ENCODE measurements around the gene SETD1B. TPM values are rescaled to one million over a fixed set of nuclear protein-coding genes. Genes with fewer than 3 reads are reported as not detected.
"Not testable (repeated sequence)": the region's sequence is repeated elsewhere in the genome, so short reads cannot be mapped to it uniquely, and the experiment has no call there.

Gene SETD1B
- total RNA-seq, 1 experiment from 2014 or later = 23.8 TPM

GRCh38 chr12:121789800-121790728 is 13.7 kb upstream of the SETD1B start:
- Histone ChIP-seq H3K27ac (ENCODE audit: low read depth, low read length, poor library complexity, severe bottlenecking) (no peak overlapping the region), H3K36me3 (ENCODE audit: insufficient read depth, low read length, poor library complexity, severe bottlenecking) (no peaks in the 10 kb centered on the region), H3K27me3 (replicated peaks; ENCODE audit: insufficient read depth, low read depth, low read length, poor library complexity) (no peaks in the 10 kb centered on the region), H3K9me3 (ENCODE audit: low read depth, low read length, poor library complexity, severe bottlenecking) (no peaks in the 10 kb centered on the region), H3K4me1 (ENCODE audit: insufficient read depth, low read length, poor library complexity, severe bottlenecking) (peaks cover 13% of the 10 kb centered on the region), H3K4me3 (ENCODE audit: low read depth, low read length, poor library complexity, severe bottlenecking) (no peak overlapping the region)
- ChIA-PET CTCF (no interaction called here), POLR2A (ENCODE audit: low non-redundant PET) (no interaction called here)
- intact Hi-C loops (cut with micrococcal nuclease; ENCODE audit: unreplicated experiment) = loop anchor here (5.0 kb wide), 1 partner anchor 93 kb away; no protein-coding TSS in a partner anchor
- no TSS peak for BruUV-seq (replicated peaks)
- TF ChIP-seq EZH2 (IDR thresholded peaks at IDR 0.05; ENCODE audit: borderline replicate concordance, low read depth, low read length, poor library complexity, severe bottlenecking) (no peak), CTCF (conservative IDR thresholded peaks at IDR 0.05; ENCODE audit: low read depth, low read length) (no peak)
- no peak for DNase-seq (ENCODE audit: low spot score)

- H3K36me3 ChIP-seq (ENCODE audit: insufficient read depth, low read length, poor library complexity, severe bottlenecking); H3K9me3 ChIP-seq (ENCODE audit: low read depth, low read length, poor library complexity, severe bottlenecking); H3K27ac ChIP-seq (ENCODE audit: low read depth, low read length, poor library complexity, severe bottlenecking); H3K27me3 ChIP-seq (replicated peaks; ENCODE audit: insufficient read depth, low read depth, low read length, poor library complexity); BruUV-seq (replicated peaks); DNase-seq (ENCODE audit: low spot score); CTCF ChIA-PET; H3K4me3 ChIP-seq (ENCODE audit: low read depth, low read length, poor library complexity, severe bottlenecking): not testable (repeated sequence)
- H3K4me1 ChIP-seq (ENCODE audit: insufficient read depth, low read length, poor library complexity, severe bottlenecking) = peaks cover 13% of the 10 kb centered on the region
- intact Hi-C loops (cut with micrococcal nuclease; ENCODE audit: unreplicated experiment) = loop anchor here (5.0 kb wide), 1 partner anchor 93 kb away; no protein-coding TSS in a partner anchor
- POLR2A ChIA-PET (ENCODE audit: low non-redundant PET) = interaction anchor here (0.8 kb wide), 1 partner anchor 12 kb away, joined by 3 read pairs; no protein-coding TSS in a partner anchor
Measured at GRCh38 chr12:121790785-121791184, 13.0 kb upstream of the SETD1B start.

- H3K36me3 ChIP-seq (ENCODE audit: insufficient read depth, low read length, poor library complexity, severe bottlenecking) = peaks cover 1% of the 10 kb centered on the region
- DNase-seq (ENCODE audit: low spot score) = no peak
- H3K4me1 ChIP-seq (ENCODE audit: insufficient read depth, low read length, poor library complexity, severe bottlenecking) = peaks cover 13% of the 10 kb centered on the region
- TF ChIP-seq CTCF (conservative IDR thresholded peaks at IDR 0.05; ENCODE audit: low read depth, low read length) (no peak), EZH2 (IDR thresholded peaks at IDR 0.05; ENCODE audit: borderline replicate concordance, low read depth, low read length, poor library complexity, severe bottlenecking) (no peak)
- no peaks in the 10 kb centered on the region for H3K9me3 ChIP-seq (ENCODE audit: low read depth, low read length, poor library complexity, severe bottlenecking)
- no TSS peak for BruUV-seq (replicated peaks)
- intact Hi-C loops (cut with micrococcal nuclease; ENCODE audit: unreplicated experiment) = loop anchor here (5.0 kb wide), 1 partner anchor 95 kb away; no protein-coding TSS in a partner anchor
- CTCF ChIA-PET = interaction anchor here (1.1 to 4.6 kb wide), 2 partner anchors 10 to 20 kb away, joined by 3 to 82 read pairs; no protein-coding TSS in a partner anchor
- H3K27ac ChIP-seq (ENCODE audit: low read depth, low read length, poor library complexity, severe bottlenecking) = no peak overlapping the region
- H3K4me3 ChIP-seq (ENCODE audit: low read depth, low read length, poor library complexity, severe bottlenecking) = no peak overlapping the region
- H3K27me3 ChIP-seq (replicated peaks; ENCODE audit: insufficient read depth, low read depth, low read length, poor library complexity) = no peaks in the 10 kb centered on the region
- POLR2A ChIA-PET (ENCODE audit: low non-redundant PET) = interaction anchor here (0.8 kb wide), 1 partner anchor 11 kb away, joined by 3 read pairs; no protein-coding TSS in a partner anchor
Measured at GRCh38 chr12:121791671-121792551, 11.9 kb upstream of the SETD1B start.

Measured in A673 (cell line).